HepG2 (cell line): ENCODE results near the gene ZNF341.

ENCODE experiments used
- AGO2 ChIP-seq: fragments of 200-400 bp; formaldehyde crosslinking; optimal IDR thresholded peaks from 2 replicates; pipeline ENCODE3; 2017; ENCODE audit warnings: mild to moderate bottlenecking, low read depth, low read length, moderate library complexity
- CTCF ChIP-seq: sonication (generic); formaldehyde crosslinking; IDR thresholded peaks from 2 replicates; pipeline ENCODE4 v1.5.0; 2020; ENCODE audit warnings: mild to moderate bottlenecking, missing genetic modification reagents, moderate library complexity
- EED ChIP-seq: sonication (generic); formaldehyde crosslinking; IDR thresholded peaks from 2 replicates; pipeline ENCODE4 v1.5.0; 2020; ENCODE audit warnings: mild to moderate bottlenecking, missing genetic modification reagents
- FOXP1 ChIP-seq, 2 experiments: fragments of 450-650 bp in 1 of 2; IDR thresholded peaks; 2 replicates each; pipeline ENCODE4 v1.6.1; 2017 to 2018; ENCODE audit warnings: antibody characterized with exemption in 1 of 2
- GTF2F1 ChIP-seq: fragments of 150-350 bp; IDR thresholded peaks from 2 replicates; pipeline ENCODE4 v1.6.1; 2014; ENCODE audit warnings: low read length
- LRRFIP1 ChIP-seq: sonication (generic); formaldehyde crosslinking; conservative IDR thresholded peaks from 2 replicates; pipeline ENCODE4 v1.4.0; 2020; ENCODE audit warnings: missing genetic modification reagents
- RELA ChIP-seq: sonication (generic); formaldehyde crosslinking; IDR thresholded peaks from 2 replicates; pipeline ENCODE4 v1.4.0; 2020; ENCODE audit warnings: missing genetic modification reagents
- ZNF224 ChIP-seq: sonication (generic); formaldehyde crosslinking; IDR thresholded peaks from 2 replicates; pipeline ENCODE4 v1.5.0; 2020; ENCODE audit warnings: mild to moderate bottlenecking, missing genetic modification reagents
- ZNF672 ChIP-seq: sonication (generic); formaldehyde crosslinking; IDR thresholded peaks from 2 replicates; pipeline ENCODE4 v1.8.1; 2022; ENCODE audit warnings: missing genetic modification reagents
- TF ChIP-seq, protein P1 (sequence below): sonication (generic); formaldehyde crosslinking; IDR thresholded peaks from 2 replicates; pipeline ENCODE4 v1.9.0; 2022; ENCODE audit warnings: low read depth, missing genetic modification reagents
- TF ChIP-seq, protein P2 (sequence below): sonication (generic); formaldehyde crosslinking; IDR thresholded peaks from 2 replicates; pipeline ENCODE4 v1.4.0; 2020; ENCODE audit warnings: low read depth, mild to moderate bottlenecking, missing genetic modification reagents

DNA sequence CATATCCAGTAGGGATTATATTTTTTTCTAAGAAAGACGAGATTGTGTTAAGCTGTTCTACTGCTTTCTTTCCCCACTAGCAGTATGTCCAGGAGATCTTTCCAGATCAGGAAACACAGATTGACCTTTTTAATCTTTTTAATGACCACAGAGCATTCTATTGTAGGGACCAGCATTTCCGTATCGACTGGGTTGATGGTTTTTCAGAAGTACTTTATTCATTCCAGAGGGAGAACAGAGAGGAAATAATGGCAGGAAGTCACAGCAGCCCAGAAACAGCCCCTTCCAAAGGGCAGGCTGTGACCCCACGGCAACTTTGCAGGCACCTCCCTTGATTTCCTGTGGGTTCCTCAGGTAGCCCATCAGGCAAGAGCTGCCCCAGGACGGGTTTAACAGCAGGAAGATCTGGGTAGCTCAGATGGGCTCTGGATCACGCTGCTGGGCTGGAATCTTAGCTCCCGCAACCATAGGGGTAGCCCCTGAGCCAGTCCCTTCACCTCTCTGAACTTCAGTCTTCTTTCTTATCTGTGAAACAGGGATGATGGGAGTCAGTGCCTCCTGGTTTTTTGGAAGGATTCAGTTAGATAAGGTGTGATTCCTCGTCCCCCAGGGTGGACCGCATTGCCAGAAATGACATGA lies 55.6 kb downstream of the ZNF341 start:
- no peak for TF ChIP-seq ZNF672
- no peak for TF ChIP-seq ZNF224
- no peak for TF ChIP-seq AGO2
- TF ChIP-seq, protein P1, sequence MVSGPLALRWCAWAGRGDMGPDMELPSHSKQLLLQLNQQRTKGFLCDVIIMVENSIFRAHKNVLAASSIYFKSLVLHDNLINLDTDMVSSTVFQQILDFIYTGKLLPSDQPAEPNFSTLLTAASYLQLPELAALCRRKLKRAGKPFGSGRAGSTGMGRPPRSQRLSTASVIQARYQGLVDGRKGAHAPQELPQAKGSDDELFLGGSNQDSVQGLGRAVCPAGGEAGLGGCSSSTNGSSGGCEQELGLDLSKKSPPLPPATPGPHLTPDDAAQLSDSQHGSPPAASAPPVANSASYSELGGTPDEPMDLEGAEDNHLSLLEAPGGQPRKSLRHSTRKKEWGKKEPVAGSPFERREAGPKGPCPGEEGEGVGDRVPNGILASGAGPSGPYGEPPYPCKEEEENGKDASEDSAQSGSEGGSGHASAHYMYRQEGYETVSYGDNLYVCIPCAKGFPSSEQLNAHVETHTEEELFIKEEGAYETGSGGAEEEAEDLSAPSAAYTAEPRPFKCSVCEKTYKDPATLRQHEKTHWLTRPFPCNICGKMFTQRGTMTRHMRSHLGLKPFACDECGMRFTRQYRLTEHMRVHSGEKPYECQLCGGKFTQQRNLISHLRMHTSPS (CRISPR knock-in tag), result no peak
- TF ChIP-seq EED (CRISPR knock-in tag), result no peak
- TF ChIP-seq GTF2F1, result no peak
- TF ChIP-seq, protein P2, sequence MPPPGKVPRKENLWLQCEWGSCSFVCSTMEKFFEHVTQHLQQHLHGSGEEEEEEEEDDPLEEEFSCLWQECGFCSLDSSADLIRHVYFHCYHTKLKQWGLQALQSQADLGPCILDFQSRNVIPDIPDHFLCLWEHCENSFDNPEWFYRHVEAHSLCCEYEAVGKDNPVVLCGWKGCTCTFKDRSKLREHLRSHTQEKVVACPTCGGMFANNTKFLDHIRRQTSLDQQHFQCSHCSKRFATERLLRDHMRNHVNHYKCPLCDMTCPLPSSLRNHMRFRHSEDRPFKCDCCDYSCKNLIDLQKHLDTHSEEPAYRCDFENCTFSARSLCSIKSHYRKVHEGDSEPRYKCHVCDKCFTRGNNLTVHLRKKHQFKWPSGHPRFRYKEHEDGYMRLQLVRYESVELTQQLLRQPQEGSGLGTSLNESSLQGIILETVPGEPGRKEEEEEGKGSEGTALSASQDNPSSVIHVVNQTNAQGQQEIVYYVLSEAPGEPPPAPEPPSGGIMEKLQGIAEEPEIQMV, result no peak
- no peak for TF ChIP-seq CTCF
- no peak for TF ChIP-seq RELA
- TF ChIP-seq FOXP1 (IDR thresholded peaks at IDR 0.05), result no peak
- TF ChIP-seq FOXP1 (CRISPR knock-in tag; IDR thresholded peaks at IDR 0.05), result no peak
- no peak for TF ChIP-seq LRRFIP1 (CRISPR knock-in tag)
